ENCODE results near the gene THOP1.

THOP1 gene

GRCh38 chr19:2804156-2805004 lies 19.1 kb downstream of the THOP1 start:
- no peak for DNase-seq (ENCODE audit: low read depth)

GRCh38 chr19:2805261-2805900 lies 20.1 kb downstream of the THOP1 start:
- DNase-seq (ENCODE audit: low read depth) = no peak

GRCh38 chr19:2805991-2806649 lies 20.8 kb downstream of the THOP1 start:
- DNase-seq (ENCODE audit: low read depth) = no peak

- DNase-seq (ENCODE audit: low read depth) = no peak
Measured at GRCh38 chr19:2806736-2807378, 21.6 kb downstream of the THOP1 start.

GRCh38 chr19:2807379-2808128 lies 22.3 kb downstream of the THOP1 start:
- no peak for DNase-seq (ENCODE audit: low read depth)

GRCh38 chr19:2808129-2808941 lies 23.0 kb downstream of the THOP1 start:
- no peak for DNase-seq (ENCODE audit: low read depth)

- no peak for DNase-seq (ENCODE audit: low read depth)
Measured at GRCh38 chr19:2809387-2810140, 24.3 kb downstream of the THOP1 start.

- no peak for DNase-seq (ENCODE audit: low read depth)
Measured at GRCh38 chr19:2810141-2811091, 25.1 kb downstream of the THOP1 start.

- DNase-seq (ENCODE audit: low read depth) = no peak
Measured at GRCh38 chr19:2811221-2811722, 26.0 kb downstream of the THOP1 start.

GRCh38 chr19:2811735-2812413 lies 26.6 kb downstream of the THOP1 start:
- no peak for DNase-seq (ENCODE audit: low read depth)

GRCh38 chr19:2812414-2813234 lies 27.3 kb downstream of the THOP1 start:
- DNase-seq (ENCODE audit: low read depth) = no peak

- no peak for DNase-seq (ENCODE audit: low read depth)
Measured at GRCh38 chr19:2813235-2814160, 28.2 kb downstream of the THOP1 start.

- DNase-seq (ENCODE audit: low read depth) = no peak
Measured at GRCh38 chr19:2814426-2814825, 29.1 kb downstream of the THOP1 start.

- no peak for DNase-seq (ENCODE audit: low read depth)
Measured at GRCh38 chr19:2815191-2815614, 29.9 kb downstream of the THOP1 start.

- no peak for DNase-seq (ENCODE audit: low read depth)
Measured at GRCh38 chr19:2815923-2816322, 30.6 kb downstream of the THOP1 start.

- no peak for DNase-seq (ENCODE audit: low read depth)
Measured at GRCh38 chr19:2816641-2817040, 31.3 kb downstream of the THOP1 start.
